TTC549 (cell line): ENCODE data around the gene AACS.

Source experiments
- FAIRE-seq: peaks from 2 replicates; lab custom pipeline; 2012; peaks lifted over from hg19 to GRCh38; lab: Jason Lieb, UNC

Gene AACS

DNA sequence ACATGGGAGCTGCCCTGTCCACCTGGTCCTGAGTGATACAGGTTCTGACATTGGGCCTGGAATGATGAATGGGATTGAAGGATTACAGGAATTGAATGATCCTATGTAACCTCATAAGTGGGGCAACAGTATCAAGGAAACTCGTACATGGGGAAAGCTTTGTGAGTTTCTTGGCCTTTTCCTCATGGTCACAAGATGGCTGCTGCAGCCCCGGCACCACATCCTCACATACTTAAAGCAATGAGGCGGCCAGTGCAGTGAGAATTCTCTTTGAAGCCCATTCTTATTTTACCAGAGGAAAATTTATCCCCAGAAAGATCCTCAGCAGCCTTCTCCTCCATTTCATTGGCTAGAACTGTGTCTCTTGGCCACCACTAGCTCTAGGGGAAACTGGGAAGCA is 91.9 kb downstream of the AACS start:
- FAIRE-seq = no peak

DNA sequence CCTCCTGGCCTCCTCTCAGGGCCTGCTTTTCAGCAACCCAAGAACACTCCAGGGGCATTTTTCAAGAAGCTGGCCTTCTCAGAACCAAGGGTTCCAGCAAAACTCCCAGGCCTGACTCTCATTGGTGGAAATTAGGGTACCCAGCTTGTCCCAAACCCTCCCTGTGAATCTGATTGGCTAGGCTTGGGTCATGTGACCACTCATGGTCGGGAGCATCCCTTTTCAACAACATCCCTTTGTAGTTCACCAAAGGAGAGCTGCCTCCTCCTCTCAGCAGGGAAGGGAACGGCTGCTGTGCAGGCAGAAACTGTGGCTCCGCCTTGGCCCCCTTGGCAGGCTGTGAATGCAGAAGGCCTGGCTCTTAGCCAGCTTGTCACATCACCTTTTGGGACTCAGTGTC is 94.5 kb downstream of the AACS start:
- FAIRE-seq = no peak

DNA sequence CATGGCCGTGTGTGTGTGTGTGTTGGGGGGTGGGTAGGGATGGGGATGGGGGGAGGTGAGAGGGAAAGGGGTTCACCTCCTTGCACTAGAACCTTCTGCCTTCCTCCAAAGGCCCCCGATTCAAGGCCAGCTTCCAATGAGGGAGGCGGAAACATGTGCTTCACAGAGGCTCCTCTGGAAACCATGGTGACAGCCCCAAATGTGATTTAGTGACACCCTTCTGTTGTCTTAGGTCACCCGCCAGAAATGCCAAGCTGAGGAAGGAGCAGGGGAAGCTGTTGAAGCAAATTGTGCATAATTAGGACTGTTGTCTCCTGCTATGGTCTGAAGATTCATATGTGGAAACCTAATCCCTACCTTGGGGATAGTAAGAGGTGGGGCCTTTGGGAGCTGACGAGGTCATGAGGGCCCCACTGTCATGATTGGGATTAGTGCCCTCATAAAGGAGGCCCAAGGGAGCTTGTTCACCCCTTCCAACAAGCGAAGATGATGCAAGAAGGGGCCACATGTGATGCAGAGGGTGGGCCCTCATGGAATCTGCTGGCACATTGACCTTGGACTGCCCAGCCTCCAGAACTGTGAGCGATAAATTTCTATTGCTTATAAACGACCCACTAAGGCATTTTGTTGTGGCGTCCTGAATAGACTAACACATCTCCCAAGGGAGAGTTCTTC is 95.2 kb downstream of the AACS start:
- no peak for FAIRE-seq

DNA sequence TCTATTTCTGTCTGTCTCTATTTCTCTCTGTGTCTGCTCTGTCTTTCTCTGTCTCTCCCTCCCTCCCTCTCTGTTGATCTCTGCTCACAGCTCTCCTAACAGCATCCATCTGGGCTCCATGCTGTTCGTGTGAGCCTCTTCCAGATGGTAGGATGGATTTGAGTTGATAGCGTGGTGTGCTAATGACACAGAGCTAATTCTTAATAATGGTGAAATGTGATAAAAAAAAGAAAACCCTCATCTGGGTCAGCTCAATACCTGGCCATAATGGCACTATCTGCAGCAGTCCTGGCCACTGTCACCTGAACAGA is 96.4 kb downstream of the AACS start:
- no peak for FAIRE-seq

DNA sequence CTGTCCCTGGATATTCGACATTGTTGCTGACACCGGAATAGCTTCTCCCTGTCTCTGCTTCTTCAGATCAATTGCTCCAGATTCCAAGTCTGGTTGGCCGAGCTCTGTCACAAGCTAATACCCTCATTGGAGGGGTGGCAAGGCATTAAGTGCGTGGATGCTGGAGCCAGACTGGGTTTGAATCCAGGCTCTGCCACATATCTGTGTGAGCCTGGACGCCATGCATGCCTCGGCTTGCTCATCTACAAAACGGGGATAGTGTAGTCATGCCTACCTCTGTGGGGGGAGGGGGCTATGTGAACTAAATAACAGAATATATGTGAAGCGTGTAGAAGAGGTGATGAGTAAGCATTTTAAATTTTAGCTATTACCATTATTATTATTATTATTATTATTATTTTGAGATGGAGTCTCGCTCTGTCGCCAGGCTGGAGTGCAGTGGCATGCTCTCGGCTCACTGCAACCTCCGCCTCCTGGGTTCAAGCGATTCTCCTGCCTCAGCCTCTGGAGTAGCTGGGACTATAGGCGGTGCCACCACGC is 97.3 kb downstream of the AACS start:
- no peak for FAIRE-seq

DNA sequence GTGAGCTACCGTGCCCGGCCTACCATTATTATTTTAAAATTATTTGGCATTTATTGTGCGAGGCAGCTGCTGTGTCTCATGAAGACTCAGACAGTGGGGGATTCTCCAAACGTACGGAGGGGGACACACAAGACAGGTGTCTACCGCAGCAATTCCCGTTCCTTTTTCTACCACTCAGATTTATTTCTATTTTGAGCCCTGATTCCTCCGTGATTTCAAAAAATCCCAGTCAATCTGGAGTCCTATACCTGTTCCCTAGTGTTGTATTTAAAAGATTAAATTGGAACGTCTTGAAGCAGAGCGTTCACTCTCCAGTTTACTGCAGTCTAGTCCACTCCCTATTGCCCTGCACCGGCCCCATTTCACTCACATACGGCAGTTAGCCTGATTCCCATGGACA is 97.9 kb downstream of the AACS start:
- FAIRE-seq = no peak

DNA sequence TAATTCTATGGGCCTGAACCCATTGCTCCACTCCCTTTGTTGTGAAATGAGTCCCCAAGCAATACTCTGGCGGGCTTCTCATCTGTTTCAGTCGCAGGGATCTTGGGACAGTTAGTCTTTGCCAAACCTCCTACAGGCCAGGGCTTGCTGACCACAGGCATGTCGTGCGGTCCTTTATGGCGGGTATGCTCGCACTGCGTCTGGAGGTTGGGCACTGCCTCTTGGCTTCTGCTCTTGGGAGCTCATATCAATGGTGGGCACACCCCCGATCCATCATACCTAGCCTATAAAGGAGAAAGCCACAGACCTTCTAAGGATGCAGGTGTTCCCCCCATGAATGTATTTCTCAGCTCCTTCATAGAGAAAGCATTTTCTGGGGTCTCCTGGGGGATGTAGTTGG is 99.3 kb downstream of the AACS start:
- no peak for FAIRE-seq

DNA sequence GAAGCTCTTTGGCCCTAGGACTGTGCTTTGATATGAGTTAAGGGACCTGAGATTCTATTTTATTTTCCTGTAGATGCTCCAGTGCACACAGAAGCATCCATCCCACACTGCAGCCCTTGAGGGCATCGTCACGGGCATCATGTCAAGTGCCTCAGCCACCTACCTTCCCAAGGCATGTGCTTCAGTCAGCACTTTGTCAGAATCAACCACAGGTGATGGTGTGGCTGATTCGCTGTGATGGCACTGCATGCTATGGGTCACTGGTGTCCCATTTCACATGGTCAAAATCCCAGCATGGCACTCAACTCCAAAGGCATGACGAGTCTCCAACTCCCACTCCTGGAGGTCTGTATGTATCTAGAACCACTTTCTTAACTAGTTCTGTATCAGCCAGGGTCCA is 100.8 kb downstream of the AACS start:
- no peak for FAIRE-seq

DNA sequence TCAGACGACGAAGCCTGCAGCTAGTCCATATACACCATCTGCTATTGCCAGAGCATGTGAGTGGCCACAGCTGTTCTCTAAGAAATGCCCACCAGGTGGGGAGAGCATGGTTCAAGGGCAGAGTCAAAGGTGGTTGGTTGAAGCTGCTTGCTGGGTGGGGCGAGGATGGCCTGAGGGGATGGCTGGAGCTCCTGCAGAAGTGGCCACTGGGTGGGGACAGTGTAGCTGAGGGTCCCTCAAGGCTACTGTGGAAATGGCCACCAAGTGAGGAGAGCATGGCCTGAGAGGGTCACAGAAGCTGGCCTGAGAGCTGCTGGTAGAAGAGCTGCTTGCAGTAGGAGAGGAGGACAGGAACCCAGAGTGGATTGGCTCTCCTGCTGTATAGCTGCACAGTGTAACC is 102.4 kb downstream of the AACS start:
- FAIRE-seq = no peak

DNA sequence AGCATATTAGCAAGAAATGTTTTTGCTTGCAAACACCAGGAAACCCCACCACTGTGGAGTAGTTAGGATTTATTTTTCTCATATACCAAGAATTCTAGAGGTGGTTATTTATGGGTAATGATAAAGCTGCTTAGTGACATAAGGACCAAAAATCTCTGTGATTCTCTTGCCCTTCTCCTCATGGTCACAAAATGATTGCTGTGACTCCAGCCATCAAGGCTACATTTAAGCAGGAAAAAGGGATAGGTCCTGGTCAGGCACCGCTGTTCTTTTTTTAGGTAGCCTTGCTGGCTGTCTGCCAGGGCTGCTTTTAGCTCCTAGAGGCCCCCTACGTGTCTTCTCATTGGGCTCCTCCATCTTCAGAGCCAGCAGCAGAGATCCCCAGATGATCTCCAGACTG is 104.2 kb downstream of the AACS start:
- FAIRE-seq = no peak

DNA sequence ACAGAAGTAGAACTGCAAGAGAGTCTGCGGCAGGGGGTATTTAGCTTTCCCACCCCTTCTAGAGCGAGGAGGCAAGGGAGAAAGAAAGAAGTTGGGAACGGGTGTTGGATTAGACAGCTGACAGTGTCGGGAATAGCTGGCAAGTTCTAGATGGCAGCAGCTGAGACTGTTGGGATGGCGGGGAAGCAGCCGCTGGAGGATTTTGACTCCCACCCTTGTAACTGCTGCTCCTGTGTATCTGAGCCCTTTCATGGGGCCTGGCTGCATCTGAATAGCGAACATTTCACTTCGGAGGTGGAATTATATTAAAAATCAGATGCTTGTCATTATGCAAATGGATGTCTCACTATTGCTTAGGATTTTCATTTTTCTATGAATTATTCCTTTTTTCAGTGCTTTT is 104.6 kb downstream of the AACS start:
- no peak for FAIRE-seq

DNA sequence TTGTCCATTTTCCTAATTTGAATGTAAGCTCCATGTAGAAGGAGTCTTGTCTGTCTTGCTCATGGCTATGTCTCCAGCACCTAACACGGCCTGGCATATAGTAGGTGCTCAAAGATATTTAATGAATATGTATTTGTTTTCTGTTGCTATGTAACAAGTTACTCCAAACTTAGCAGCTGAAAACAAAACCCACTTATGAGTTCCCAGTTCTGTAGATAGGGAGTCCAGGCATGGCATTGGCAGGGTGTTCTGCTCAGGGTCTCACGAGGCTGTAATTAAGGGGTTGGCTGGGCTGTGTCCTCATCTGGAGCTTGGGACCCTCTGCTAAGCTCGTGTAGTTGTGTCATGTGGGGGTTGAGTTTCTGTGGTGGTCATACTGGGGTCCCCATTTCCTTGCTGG is 106.0 kb downstream of the AACS start:
- no peak for FAIRE-seq

DNA sequence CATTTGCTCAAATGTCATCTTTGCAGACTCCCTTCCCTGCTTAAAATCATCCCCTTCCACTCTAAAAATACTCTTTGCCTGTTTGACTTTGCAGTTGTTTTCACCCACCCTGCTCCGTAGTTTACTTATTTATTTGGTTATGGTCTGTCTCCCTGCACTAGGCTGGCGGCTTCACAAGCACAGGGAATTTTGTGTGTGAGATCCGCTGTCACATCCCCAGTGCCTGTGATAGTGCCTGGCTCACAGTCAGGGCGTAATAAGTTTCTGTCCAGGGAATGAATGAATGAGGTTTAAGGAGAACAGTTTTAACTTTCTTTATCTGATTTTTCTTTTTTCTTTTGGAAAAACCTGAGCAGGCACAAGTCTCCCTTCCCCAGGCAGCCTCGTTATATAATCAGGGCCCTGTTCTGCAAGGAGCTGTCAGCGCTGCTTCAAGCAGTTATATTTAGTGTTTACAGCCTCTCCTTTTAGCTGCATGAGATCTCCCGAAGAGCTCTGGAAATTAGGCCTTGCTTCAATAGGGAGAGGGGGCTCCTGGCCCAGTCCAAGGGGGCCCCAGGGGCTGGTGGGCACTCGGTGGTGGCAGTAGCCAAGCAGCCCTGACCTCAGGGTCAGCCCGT is 107.1 kb downstream of the AACS start:
- no peak for FAIRE-seq

DNA sequence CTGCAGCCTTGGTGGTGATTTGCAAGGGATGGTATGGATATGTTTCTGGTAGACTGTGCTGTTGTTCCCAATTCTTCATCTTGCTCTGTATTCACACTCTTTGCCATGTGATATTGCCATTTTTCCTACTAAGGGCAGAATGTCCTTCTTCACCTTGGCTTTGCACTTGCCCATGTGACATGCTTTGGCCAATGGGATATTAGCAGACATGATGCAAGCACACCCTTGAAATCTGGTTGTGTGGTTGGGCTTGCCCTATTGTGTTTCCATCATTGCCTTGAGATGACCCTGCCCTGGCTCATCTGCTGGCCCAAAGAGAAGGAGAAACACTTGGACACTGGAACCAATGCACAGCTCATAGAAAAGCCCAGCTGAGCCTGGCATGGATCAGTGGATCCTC is 110.3 kb downstream of the AACS start:
- FAIRE-seq = no peak

DNA sequence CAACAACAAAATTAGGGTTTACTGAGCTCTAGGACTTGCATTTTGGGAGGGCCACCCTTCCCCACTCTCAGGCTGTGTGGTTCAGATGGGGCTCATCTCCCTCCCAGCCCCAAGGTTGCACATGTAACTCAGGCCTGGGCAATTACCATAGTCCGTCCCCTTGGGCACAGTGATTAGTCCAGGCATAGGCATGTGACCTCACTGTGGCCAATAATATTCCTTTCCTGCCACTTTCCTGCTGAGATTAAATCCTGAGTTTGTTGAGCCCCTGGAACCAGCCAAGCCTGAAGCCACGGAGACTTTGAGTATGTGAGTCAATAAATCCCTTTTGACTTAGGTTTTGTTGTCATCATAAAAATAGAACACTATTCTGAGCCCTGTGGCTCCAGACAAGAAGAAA is 113.0 kb downstream of the AACS start:
- no peak for FAIRE-seq

DNA sequence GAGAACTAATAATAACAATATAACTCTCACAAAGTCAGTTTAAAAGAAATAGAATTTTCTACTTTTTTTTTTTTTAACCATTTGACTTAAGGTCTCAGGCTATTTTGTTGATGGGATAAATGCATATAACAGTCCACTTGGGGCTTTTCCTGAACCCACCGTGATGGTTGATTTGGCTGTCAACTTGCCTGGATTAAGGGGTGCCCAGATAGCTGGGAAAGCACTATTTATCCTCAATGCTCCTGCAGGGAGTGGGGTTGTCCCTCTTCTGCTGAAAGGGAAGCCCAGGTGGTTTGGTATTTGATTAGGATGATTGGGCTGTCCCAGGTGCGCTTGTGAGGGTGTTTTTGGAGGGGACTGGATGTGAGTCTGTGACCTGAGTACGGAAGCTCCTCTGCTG is 114.9 kb downstream of the AACS start:
- no peak for FAIRE-seq

DNA sequence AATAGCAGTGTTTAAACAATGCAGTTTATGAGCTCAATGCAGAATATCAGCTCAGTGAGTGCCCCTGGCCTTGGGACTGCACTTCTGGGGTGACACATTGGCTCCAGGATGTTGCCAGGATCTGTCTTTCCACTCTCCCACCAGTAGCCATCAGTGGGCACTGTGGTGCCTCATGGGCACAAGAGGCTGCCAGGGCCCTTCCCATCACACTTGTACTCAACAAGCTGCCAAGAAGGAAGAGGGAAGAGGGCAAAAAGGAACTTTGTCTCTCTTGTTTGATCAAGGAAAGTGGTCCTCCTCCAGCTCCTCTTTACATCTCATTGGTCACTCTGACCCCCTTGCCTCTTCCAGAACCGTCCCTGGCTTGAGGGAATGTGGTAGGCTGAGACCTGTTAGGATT is 115.9 kb downstream of the AACS start:
- no peak for FAIRE-seq

DNA sequence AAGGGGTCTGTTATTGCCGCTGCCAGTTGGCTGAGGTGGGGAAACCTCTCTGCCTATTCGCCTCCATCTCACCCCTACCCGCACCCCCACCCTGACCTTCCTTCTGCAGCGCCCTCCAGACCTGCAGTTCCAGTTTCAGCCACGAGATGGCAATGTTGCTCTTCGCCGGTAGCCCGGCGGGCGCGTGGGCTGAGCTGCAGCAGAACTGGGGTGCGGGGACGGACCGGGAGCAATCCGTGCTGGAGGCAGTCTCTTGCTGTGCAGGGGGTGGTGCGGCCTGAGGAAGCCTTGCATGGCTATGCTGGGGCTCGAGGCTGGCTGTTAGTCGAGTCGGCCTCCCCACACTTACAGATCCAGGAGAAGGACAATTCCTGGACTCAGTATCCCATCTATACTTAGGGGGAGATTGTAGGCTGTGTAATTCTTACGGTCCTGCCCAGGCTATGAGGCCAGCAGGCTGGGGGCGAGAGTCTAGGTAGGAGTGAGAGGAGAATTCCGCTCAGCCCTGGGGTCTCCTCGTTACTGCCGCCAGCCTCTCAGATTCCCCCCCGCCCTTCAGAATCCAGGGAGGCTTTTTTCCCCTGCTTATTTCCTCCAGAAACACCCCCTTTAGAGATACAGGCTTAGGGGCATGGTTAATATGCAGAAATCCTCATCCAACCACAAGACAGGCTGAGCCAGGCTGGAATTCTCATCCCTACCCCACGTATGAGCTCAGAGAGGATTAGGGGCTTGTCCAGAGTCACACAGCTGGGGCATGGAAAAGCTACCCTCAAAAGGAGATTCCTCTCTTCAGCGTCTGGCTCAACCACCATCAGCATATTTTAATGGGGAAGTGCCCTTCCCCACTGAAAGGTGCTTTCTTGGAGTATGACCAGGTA is 118.2 kb downstream of the AACS start:
- FAIRE-seq = no peak

DNA sequence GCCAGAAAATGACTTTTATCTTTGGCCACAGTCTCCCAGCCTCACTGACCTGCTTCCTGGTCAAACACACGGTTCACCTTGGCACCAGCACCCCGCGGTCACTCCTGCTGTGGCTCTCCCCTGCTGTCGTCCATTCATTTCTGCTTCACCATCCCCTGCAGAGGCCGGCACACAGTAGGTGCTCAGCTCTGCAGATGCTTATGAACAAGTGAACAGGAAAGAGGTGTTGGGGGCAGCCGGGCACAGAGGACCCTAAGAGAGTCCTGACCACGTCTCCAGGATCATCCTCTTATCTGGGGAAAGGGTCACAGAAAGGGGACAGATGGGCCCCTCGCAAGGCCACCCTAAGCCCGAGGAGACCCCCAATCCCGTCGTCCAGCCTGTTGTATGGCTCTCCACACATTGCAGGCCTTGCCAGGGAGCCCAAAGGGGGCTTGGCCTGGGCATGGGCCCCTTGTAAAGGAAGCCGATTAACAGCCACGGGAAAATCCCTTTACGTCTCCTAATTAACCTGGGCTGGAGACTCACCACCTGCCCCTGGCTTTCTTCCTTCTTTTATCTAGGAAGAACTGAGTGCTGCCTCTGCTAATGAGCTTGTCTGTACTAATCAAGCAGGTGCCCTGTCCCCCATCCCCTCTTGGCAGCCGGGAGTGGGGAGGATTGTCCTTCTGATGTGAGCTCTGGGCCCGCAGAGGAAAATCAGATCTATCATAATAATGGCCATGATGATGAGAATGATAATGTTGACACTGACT is 119.2 kb downstream of the AACS start:
- no peak for FAIRE-seq

DNA sequence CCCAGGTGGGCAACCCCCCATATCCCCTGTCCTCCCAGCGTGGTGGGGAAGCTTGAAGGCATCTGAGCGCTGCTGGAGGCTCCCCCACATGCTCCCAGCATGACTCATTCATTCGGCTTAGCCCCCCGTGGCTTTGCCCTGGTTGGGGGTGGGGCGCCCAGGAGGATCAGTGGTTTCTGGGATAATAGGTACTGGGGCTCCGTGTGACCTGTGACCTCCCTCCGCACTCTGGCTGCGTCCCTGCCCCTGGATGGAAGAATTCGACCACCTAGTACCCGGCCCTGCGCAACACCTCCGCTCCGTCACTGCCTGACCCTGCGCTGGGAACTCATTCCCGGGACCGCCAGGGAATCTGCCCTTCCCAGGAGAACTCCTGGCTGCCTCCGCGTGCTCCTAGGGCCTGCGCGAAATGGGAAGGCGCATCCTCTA is 120.1 kb downstream of the AACS start:
- no peak for FAIRE-seq

DNA sequence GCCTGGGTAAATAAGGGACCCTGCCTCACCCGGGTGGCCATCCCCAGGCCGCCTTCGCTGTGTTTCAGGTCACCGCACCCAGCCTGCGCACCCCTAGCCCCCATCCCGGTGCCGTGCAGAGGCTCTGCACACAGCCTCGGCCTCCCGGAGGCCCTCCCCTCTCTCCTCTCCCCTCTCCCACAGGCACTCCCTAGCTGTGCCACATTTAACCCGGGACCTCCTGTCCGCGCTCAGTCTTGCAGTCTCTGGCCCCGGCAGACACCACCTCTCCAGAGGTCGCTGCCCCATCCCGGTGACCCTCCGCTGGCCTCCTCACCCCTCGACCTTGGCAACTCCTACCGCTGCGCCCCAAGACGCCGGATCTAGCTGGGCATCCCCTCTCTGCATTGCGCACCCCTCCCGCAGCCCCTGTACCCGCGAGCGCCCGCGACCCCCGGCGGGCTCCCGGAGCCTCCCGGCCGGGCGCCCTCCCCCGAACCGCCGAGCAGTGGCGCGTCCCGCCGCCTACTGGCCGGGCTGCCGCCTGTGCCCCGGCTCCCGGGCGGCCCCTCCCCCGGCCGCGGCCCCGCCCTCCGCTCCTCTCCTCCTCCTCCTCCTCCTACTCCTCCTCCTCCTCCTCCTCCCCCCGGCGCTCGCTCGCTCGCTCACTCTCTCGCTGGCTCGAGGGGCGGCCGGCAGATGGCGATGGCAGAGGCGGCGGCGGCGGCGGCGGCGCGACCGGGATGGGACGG is 120.7 kb downstream of the AACS start, which contains the start of gene TMEM132B:
Gene TMEM132B (plus strand): TSS at position 647 of the 731 bp plus-strand sequence.
- FAIRE-seq = no peak
